Ramos (cell line): ENCODE data around the gene TLCD3A.

Source experiments
- in situ Hi-C: fragments of 300-500 bp; cut with MboI; formaldehyde crosslinking; loops from one replicate; pipeline ENCODE4 v1.14.3; 2022; ENCODE audit warnings: low sequenced_read_pairs; ENCODE audit not compliant: unreplicated experiment

Gene TLCD3A

DNA sequence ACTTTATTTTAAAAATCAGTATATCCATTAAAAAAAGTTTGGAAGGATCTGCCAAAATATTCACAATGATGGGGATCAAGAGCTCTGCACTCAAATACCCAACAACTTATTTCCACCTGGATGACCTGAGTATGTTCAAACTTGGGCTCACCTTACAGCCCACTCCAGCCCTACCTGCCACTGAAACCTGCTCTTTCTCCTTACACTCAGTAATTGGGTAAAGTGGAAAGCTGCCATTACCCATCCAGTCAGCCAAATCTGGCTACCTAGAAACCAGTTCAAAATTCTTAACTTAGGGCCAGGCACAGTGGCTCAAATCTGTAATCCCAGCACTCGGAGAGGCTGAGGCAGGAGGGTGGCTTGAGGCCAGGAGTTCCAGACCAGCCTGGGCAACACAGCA lies 27.4 kb upstream of the TLCD3A start:
- in situ Hi-C loops = no loop called here

- in situ Hi-C loops = no loop called here
Observed at GRCh38 chr17:705863-706262, 26.5 kb upstream of the TLCD3A start.

- in situ Hi-C loops = no loop called here
Observed at GRCh38 chr17:708132-708531, 24.3 kb upstream of the TLCD3A start.

DNA sequence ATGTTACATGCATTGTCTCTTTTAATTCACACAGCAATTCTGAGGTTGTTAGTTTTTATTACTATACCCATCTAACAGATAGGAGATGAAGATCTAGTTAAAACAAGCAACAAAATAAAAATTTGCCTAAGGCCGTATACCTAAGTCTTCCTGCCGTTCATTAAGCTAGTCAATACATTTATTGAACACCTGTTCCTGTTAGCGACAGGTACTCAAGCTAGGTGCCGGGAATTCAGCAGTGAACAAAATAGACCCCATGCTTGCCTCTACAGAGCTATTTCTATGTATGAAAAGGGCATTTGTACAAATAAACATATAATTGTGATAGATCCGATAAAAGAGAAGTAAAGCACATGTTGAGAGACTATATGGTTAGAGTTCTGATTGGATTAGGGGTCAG lies 14.3 kb upstream of the TLCD3A start:
- in situ Hi-C loops = no loop called here

DNA sequence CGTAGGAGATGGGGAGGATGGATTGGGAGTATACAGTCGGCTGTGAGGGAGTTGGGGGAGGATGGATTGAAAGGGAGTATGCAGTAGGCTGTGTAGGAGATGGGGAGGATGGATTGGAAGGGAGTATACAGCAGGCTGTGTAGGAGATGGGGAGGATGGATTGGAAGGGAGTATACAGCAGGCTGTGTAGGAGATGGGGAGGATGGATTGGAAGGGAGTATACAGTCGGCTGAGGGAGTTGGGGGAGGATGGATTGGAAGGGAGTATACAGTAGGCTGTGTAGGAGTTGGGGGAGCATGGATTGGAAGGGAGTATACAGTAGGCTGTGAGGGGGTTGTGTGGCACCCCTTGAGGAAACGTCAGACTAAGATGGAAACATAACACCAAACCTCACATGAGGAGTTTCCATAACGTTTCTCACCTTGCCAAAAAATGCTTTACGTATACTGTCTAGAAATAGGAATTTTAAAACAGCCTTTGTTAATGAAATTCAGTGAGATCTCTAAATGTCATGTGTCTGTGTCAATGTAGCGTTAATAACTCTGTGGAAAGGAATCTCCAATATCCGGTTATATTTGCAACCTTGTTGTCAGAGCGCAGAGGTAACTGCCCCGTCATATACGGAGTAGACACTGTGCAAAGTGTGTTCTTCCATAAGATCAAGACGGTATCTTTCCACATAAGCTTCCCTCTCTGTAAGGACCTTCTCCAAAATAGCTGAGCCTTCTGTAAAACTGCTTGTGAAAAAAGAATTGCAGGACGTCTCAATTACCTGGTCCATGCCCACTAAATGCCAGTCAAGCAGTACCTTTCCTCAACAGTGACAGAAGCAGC lies 11.5 kb upstream of the TLCD3A start:
- in situ Hi-C loops = no loop called here

- in situ Hi-C loops = no loop called here
Observed at GRCh38 chr17:721540-721937, 10.9 kb upstream of the TLCD3A start.

GRCh38 chr17:725084-725483 lies 7.3 kb upstream of the TLCD3A start:
- in situ Hi-C loops = no loop called here

- in situ Hi-C loops = no loop called here
Observed at GRCh38 chr17:725746-726145, 6.7 kb upstream of the TLCD3A start.

DNA sequence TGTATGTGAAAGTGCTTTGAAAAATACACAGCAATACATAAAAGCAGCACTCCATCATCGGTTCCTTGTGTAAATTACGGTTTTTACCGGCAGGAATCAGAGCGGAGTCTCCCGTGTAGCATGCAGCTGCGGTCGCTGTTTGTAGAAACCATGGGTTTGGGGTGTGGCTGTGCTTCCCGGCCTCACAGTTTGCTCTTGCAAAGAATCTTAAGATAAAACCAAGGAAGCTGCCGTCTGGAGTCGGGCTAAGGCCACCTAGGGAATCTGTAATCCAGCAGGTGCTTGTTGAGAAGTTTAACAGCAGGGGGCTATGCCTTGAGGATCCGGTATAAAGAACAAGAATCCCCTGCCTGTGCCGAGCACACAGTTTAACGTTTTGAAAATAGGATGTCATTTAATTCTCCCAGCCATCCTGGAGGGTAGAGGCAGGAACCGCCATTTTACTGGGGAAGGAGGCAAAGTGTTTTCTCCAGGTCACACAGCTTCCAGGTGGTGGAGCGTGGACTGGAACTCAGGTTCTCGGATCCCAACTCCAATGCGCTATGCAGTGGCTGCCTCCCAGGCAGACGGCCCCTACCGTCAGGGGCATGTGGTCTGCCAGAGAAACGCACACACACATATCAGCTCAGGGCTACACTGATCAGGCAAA lies 6.0 kb upstream of the TLCD3A start:
- in situ Hi-C loops = no loop called here

- in situ Hi-C loops = no loop called here
Observed at GRCh38 chr17:728911-729310, 3.5 kb upstream of the TLCD3A start.

- in situ Hi-C loops = no loop called here
Observed at GRCh38 chr17:731644-732066, 741 bp upstream of the TLCD3A start.

- in situ Hi-C loops = no loop called here
Observed at GRCh38 chr17:732902-733720, 715 bp downstream of the TLCD3A start.

DNA sequence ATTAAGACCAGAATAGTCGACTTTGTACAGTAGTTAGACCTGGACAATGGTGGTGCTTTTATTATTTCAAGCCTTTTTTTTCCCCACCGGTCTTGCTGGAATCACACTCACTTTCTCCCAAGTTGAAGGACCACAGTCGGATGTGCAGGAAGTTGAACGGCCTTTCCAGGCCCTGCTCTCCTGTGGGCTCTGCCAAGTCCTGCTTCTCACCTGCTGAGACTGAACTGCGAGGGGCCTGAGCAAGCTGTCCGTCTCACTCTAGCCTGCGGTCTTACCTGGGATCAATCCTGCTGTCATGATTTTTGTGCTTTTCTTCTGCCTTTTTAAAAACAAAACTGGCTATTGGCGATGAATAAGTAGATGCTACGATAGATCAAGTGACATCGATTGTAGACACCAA lies 1.3 kb downstream of the TLCD3A start:
- in situ Hi-C loops = no loop called here

- in situ Hi-C loops = no loop called here
Observed at GRCh38 chr17:737561-738113, 5.2 kb downstream of the TLCD3A start.

GRCh38 chr17:740240-741017 lies 8.0 kb downstream of the TLCD3A start:
- in situ Hi-C loops = no loop called here

- in situ Hi-C loops = no loop called here
Observed at GRCh38 chr17:742147-742793, 9.9 kb downstream of the TLCD3A start.

DNA sequence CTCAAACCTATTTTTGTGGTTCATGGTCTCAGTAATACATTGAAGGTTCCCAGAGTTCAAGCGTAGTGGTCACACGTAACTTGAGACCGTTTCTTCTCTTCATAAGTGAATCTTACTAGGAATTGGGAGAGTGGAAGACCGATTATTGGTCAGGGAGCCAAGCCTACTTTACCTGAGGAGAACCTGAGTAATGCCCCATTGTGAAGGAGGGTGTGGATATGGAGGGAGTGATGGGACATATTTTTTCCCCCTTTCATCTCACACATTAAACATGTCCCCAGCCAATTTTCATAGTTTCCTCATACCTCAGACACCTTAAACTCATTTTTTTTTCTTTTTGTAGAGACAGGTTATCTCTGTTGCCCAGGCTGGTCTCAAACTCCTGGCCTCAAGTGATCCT lies 10.7 kb downstream of the TLCD3A start:
- in situ Hi-C loops = no loop called here

- in situ Hi-C loops = no loop called here
Observed at GRCh38 chr17:744937-745336, 12.5 kb downstream of the TLCD3A start.

GRCh38 chr17:745406-745805 lies 13.0 kb downstream of the TLCD3A start:
- in situ Hi-C loops = no loop called here
